ENCODE measurements around the gene ULK1. TPM values are rescaled to one million over a fixed set of nuclear protein-coding genes. Genes with fewer than 3 reads are reported as not detected.
A peak's percentile ranks its signal among the peaks of the same experiment; 100 is the strongest.

The ULK1 gene
- total and polyA plus RNA-seq, 12 donors = 2.9 to 123 (median 29.9) TPM

DNA sequence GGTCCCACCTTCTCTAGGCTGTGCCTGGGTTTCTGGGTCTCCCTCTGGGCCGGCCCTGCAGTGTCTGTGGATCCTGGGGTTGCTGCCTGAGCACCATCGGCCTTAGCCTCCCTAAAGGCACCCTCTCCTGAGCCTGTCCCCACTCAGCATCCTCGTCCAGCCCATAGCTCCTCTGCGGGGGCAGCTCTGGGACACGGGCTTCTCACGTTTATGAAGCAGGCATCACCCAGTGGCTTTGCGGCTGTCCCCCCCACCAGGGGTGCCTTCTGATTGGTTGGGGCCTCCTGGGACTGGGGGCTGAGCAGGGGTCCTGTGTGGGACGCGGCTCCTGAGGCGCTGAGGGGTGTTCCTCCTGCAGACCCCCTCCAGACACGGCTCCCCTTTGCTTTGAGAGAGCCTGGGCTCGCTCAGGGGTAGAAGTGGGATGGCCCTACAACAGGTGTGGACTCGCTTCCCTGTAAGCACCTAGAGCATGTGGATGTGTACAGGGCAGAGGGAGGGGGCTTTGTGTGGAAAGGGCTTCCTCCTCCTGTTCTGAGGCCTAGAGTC lies 10.7 kb downstream of the ULK1 start:
- Histone ChIP-seq H3K27me3 (no peaks in the 10 kb centered on the region), H3K4me1 (replicated peaks in 1 of 2) (peaks cover 0 to 40% of the 10 kb centered on the region in 2 donors), H3K36me3 (replicated peaks in 1 of 2) (peaks cover 0 to 35% of the 10 kb centered on the region in 2 donors), H3K27ac (no peak overlapping the region), H3K9me3 (replicated peaks in 1 of 3) (no peaks in the 10 kb centered on the region), H3K4me3 (no peak overlapping the region)
- 88 to 92% (median 90%) methylated on average over 5 to 13 of the region's 13 CpGs; no CpG with 5 or more reads in 1 of the 4 donors for WGBS, 4 donors
- intact Hi-C loops (cut with DNase I) = no loop called here
- TF ChIP-seq, protein P1, sequence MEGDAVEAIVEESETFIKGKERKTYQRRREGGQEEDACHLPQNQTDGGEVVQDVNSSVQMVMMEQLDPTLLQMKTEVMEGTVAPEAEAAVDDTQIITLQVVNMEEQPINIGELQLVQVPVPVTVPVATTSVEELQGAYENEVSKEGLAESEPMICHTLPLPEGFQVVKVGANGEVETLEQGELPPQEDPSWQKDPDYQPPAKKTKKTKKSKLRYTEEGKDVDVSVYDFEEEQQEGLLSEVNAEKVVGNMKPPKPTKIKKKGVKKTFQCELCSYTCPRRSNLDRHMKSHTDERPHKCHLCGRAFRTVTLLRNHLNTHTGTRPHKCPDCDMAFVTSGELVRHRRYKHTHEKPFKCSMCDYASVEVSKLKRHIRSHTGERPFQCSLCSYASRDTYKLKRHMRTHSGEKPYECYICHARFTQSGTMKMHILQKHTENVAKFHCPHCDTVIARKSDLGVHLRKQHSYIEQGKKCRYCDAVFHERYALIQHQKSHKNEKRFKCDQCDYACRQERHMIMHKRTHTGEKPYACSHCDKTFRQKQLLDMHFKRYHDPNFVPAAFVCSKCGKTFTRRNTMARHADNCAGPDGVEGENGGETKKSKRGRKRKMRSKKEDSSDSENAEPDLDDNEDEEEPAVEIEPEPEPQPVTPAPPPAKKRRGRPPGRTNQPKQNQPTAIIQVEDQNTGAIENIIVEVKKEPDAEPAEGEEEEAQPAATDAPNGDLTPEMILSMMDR (IDR thresholded peaks at IDR 0.05) = no peak
- no peak for TF ChIP-seq POLR2A (IDR thresholded peaks at IDR 0.05)
- peak in 1 of 7 donors; percentile 48 for DNase-seq

DNA sequence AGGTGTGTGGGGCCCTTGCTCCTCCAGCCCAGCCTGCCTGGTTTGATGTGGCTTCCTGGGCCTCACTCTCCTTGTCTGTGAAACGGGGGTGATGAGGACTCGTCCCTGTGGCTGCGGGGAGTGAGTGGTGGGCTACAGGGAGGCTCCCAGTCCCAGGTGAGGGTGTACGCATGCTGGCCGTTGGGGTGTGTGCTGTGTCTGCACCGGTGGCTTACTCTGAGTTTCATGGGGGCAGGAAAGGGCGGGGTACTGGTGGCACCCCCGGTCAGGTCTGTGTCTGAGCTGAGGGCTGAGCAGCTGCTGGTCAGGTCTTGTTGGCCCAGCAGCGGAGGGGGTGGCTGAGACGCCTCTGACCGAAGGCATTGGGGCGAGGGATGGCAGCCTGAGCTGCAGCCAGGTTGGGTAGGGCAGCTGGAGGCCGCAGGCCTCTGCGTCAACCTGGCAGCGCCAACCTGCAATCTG lies 11.2 kb downstream of the ULK1 start:
- Histone ChIP-seq H3K27ac (no peak overlapping the region), H3K4me3 (no peak overlapping the region), H3K9me3 (replicated peaks in 1 of 3) (no peaks in the 10 kb centered on the region), H3K27me3 (no peaks in the 10 kb centered on the region), H3K36me3 (replicated peaks in 1 of 2) (peaks cover 0 to 39% of the 10 kb centered on the region in 2 donors), H3K4me1 (replicated peaks in 1 of 2) (peaks cover 0 to 40% of the 10 kb centered on the region in 2 donors)
- 91 to 94% (median 93%) methylated on average over 7 to 15 of the region's 15 CpGs for WGBS, 4 donors
- TF ChIP-seq, protein P1 (IDR thresholded peaks at IDR 0.05) = no peak
- no peak for TF ChIP-seq POLR2A (IDR thresholded peaks at IDR 0.05)
- intact Hi-C loops (cut with DNase I) = no loop called here
- DNase-seq = no peak

DNA sequence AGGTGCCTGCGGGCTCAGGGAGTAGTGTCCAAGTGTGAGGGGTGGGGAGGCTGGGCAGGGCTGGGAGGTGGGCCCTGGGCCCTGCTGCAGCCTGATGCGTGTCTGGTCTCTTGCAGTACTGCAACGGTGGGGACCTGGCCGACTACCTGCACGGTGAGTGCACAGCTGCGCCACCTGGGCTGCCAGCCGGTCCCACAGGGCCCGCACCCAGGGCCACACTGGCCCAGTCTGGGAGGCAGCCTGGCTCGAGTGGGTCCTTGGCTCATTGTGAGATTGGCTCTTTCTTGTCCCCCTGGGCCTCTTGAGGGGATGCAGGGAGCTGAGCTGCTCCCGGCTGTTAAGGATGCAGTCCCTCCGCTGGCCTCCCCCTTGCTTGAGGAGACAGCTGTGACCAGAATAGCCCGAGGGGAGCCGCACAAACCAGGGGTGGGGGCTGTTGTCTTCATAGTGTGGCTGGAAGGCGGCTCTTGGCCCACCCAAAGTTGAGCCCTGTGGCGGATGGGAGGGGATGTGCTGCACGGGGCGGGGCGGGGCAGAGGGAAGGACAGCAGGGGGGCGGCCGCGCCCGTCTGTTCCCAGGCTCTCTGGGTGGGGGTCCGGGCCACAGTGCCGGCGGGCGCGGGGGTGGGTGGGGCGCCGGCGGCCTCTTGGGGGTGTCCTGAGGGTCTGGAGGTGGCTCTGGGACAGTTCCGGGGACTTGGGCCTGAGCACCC lies 13.1 kb downstream of the ULK1 start:
- Histone ChIP-seq H3K9me3 (replicated peaks in 1 of 3) (no peaks in the 10 kb centered on the region), H3K27me3 (no peaks in the 10 kb centered on the region), H3K27ac (no peak overlapping the region), H3K4me3 (no peak overlapping the region), H3K4me1 (replicated peaks in 1 of 2) (peaks cover 5 to 40% of the 10 kb centered on the region in 2 donors), H3K36me3 (replicated peaks in 1 of 2) (peaks cover 0 to 56% of the 10 kb centered on the region in 2 donors)
- peak in 1 of 7 donors; percentile 6 for DNase-seq
- WGBS, 4 donors = 90 to 100% (median 93%) methylated on average over 1 to 31 of the region's 31 CpGs
- intact Hi-C loops (cut with DNase I) = no loop called here
- TF ChIP-seq, protein P1 (IDR thresholded peaks at IDR 0.05) = no peak
- TF ChIP-seq POLR2A (IDR thresholded peaks at IDR 0.05) = no peak

DNA sequence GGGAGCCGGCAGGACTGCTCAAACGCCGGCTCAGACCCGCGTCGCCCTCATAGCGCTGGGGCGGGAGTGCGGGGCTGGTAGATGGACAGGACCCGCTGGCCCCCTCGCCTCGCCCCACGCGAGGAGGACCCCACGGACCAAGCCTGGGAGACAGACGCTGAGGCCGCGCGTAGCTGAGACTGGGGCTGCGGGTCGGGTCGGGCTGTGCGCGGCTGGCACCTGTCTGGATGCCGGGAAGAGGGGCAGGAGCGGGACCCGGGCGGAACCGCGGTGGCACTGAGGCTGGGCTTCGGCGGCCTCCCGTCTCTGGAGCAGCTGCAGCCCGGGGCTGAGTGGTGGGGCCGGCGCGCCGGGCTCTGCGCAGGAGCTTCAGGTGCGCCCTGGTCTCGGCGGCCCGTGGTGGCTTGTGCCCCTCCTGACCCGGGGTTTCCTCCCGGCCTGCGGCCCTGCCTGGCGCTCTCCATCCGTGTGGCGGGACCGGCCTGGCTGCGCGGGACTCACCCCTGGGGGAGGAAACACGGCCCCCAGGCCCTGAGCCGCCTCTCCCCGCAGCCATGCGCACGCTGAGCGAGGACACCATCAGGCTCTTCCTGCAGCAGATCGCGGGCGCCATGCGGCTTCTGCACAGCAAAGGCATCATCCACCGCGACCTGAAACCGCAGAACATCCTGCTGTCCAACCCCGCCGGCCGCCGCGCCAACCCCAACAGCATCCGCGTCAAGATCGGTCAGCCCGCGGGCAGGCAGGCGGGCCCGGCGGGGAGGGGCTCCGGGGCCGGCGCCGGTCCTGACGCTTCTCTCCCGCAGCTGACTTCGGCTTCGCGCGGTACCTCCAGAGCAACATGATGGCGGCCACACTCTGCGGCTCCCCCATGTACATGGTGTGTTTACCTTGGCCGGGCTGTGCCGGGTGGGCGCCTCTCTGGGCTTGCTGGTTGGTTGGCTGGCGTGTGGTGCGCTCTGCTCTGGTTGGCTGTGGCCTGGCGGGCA lies 14.0 kb downstream of the ULK1 start:
- Histone ChIP-seq H3K4me3 (no peak overlapping the region), H3K9me3 (replicated peaks in 1 of 3) (no peaks in the 10 kb centered on the region), H3K27ac (no peak overlapping the region), H3K4me1 (replicated peaks in 1 of 2) (peaks cover 12 to 39% of the 10 kb centered on the region in 2 donors), H3K36me3 (replicated peaks in 1 of 2) (peaks cover 0 to 56% of the 10 kb centered on the region in 2 donors), H3K27me3 (no peaks in the 10 kb centered on the region)
- DNase-seq = peak in 1 of 7 donors; percentile 23
- TF ChIP-seq, protein P1 (IDR thresholded peaks at IDR 0.05) = no peak
- no peak for TF ChIP-seq POLR2A (IDR thresholded peaks at IDR 0.05)
- intact Hi-C loops (cut with DNase I) = no loop called here
- 96 to 99% (median 98%) methylated on average over 20 to 96 of the region's 96 CpGs for WGBS, 4 donors

Data from adrenal gland (tissue), 12 donors.